H1 (cell line): ENCODE measurements around the gene CENATAC. TPM values are rescaled to one million over a fixed set of nuclear protein-coding genes. Genes with fewer than 3 reads are reported as not detected.

Experiments used
- CTCF ChIA-PET: fragments of 300-600 bp; sonication (Branson Sonifier 250); formaldehyde crosslinking; loops from one replicate; lab custom pipeline; 2021; ENCODE audit not compliant: partially characterized antibody; lab: Charles Lee
- POLR2A ChIA-PET: fragments of 300-600 bp; sonication (Branson Sonifier 250); formaldehyde crosslinking; loops from one replicate; lab custom pipeline; 2021; ENCODE audit warnings: inconsistent platforms; ENCODE audit not compliant: partially characterized antibody; lab: Charles Lee
- DNase-seq, 2 experiments: peaks; one replicate each; pipeline versions ENCODE4 v3.0.0 to v3.0.0-alpha.2; 2010 to 2022; ENCODE audit warnings: low spot score in 2 of 2, low read depth in 1 of 2, mixed read lengths in 1 of 2
- FAIRE-seq: peaks from 2 replicates; lab custom pipeline; 2011; peaks lifted over from hg19 to GRCh38; lab: Jason Lieb, UNC
- H2AFZ ChIP-seq: 2 replicates; pipeline ENCODE4 v1.8.1; 2012; ENCODE audit warnings: low read length, inconsistent platforms
- H2AK5ac ChIP-seq: 2 replicates; pipeline ENCODE4 v1.6.1; 2013; ENCODE audit warnings: low read depth, low read length
- H2BK120ac ChIP-seq: replicated peaks from 2 replicates; pipeline ENCODE3; 2013; ENCODE audit warnings: low read depth, low read length, inconsistent platforms
- H2BK12ac ChIP-seq: 2 replicates; pipeline ENCODE4 v1.6.1; 2013; ENCODE audit warnings: low read depth, low read length
- H2BK15ac ChIP-seq: 2 replicates; pipeline ENCODE4 v1.6.1; 2013; ENCODE audit warnings: low read length
- H2BK20ac ChIP-seq: 2 replicates; pipeline ENCODE4 v1.6.1; 2013; ENCODE audit warnings: low read length
- H2BK5ac ChIP-seq: 2 replicates; pipeline ENCODE4 v1.6.1; 2013; ENCODE audit warnings: low read depth, low read length
- H3K14ac ChIP-seq: 2 replicates; pipeline ENCODE4 v1.6.1; 2013; ENCODE audit warnings: inconsistent platforms; ENCODE audit not compliant: insufficient read length
- H3K18ac ChIP-seq: 2 replicates; pipeline ENCODE4 v1.6.1; 2013; ENCODE audit warnings: low read length; ENCODE audit errors: extremely low read depth
- H3K23ac ChIP-seq: 2 replicates; pipeline ENCODE4 v1.6.1; 2013; ENCODE audit warnings: inconsistent platforms; ENCODE audit not compliant: insufficient read length
- H3K23me2 ChIP-seq: 2 replicates; pipeline ENCODE4 v1.6.1; 2013; ENCODE audit warnings: low read depth, low read length
- H3K27ac ChIP-seq: 2 replicates; pipeline ENCODE4 v1.6.1; 2011; ENCODE audit warnings: low read depth, low read length, inconsistent platforms
- H3K27me3 ChIP-seq, 4 experiments: replicated peaks in 1 of 4; 1 replicate in 1 of 4; 2 replicates in 3 of 4; pipeline versions ENCODE4 v1.6.1 to v1.8.1; 2011 to 2013; ENCODE audit warnings: low read length in 3 of 4, mild to moderate bottlenecking in 3 of 4, inconsistent platforms in 2 of 4, mixed read lengths in 2 of 4, moderate library complexity in 1 of 4; ENCODE audit not compliant: control insufficient read depth in 3 of 4, insufficient read depth in 3 of 4; ENCODE audit errors: extremely low read depth in 1 of 4
- H3K36me3 ChIP-seq, 4 experiments: 2 replicates each; pipeline versions ENCODE4 v1.6.1 to v1.8.1; 2011 to 2013; ENCODE audit warnings: mild to moderate bottlenecking in 4 of 4, low read length in 3 of 4, moderate library complexity in 2 of 4, control low read depth in 1 of 4, inconsistent platforms in 1 of 4; ENCODE audit not compliant: insufficient read depth in 4 of 4, control insufficient read depth in 2 of 4
- H3K4ac ChIP-seq: replicated peaks from 2 replicates; pipeline ENCODE3; 2013; ENCODE audit warnings: low read length, low read depth, mixed read lengths, inconsistent platforms; ENCODE audit not compliant: insufficient read length
- H3K4me1 ChIP-seq, 4 experiments: replicated peaks in 1 of 4; 1 replicate in 1 of 4; 2 replicates in 3 of 4; pipeline versions ENCODE4 v1.6.1 to v1.8.1; 2011 to 2013; ENCODE audit warnings: low read length in 3 of 4, inconsistent platforms in 2 of 4, mixed read lengths in 1 of 4; ENCODE audit not compliant: insufficient read depth in 4 of 4, control insufficient read depth in 3 of 4
- H3K4me2 ChIP-seq, 2 experiments: 2 replicates each; pipeline versions ENCODE4 v1.6.1 to v1.8.1; 2011 to 2013; ENCODE audit warnings: low read depth in 2 of 2, low read length in 2 of 2, control low read depth in 1 of 2, inconsistent platforms in 1 of 2, mild to moderate bottlenecking in 1 of 2; ENCODE audit not compliant: insufficient read depth in 1 of 2
- H3K4me3 ChIP-seq, 4 experiments: fragments of 200-600, 300-600 bp in 1 of 4; sonication (generic), shearing (Covaris generic), sonication (Bioruptor Twin) in 1 of 4; 2 replicates each; pipeline versions ENCODE4 v1.5.1 to v1.8.1; 2011 to 2016; ENCODE audit warnings: low read length in 4 of 4, low read depth in 3 of 4, control low read depth in 2 of 4, inconsistent platforms in 2 of 4, mild to moderate bottlenecking in 2 of 4, mixed read lengths in 1 of 4, moderate library complexity in 1 of 4; ENCODE audit not compliant: insufficient read depth in 2 of 4; ENCODE audit errors: extremely low read depth in 1 of 4
- H3K56ac ChIP-seq: replicated peaks from 2 replicates; pipeline ENCODE3; 2013; ENCODE audit warnings: low read depth, mild to moderate bottlenecking, mixed read lengths, low read length, inconsistent platforms; ENCODE audit not compliant: insufficient read length
- H3K79me1 ChIP-seq: 2 replicates; pipeline ENCODE4 v1.6.1; 2013; ENCODE audit warnings: low read depth, low read length, control low read depth
- H3K79me2 ChIP-seq, 2 experiments: 2 replicates each; pipeline versions ENCODE4 v1.6.1 to v1.8.1; 2012 to 2013; ENCODE audit warnings: low read length in 2 of 2, mild to moderate bottlenecking in 2 of 2, inconsistent platforms in 1 of 2; ENCODE audit not compliant: insufficient read depth in 2 of 2, control insufficient read depth in 1 of 2
- H3K9ac ChIP-seq, 4 experiments: replicated peaks in 1 of 4; 1 replicate in 1 of 4; 2 replicates in 3 of 4; pipeline versions ENCODE4 v1.6.1 to v1.8.1; 2011 to 2013; ENCODE audit warnings: low read depth in 3 of 4, low read length in 3 of 4, control low read depth in 2 of 4, mild to moderate bottlenecking in 2 of 4, moderate library complexity in 2 of 4, inconsistent platforms in 1 of 4; ENCODE audit errors: extremely low read depth in 1 of 4
- H3K9me3 ChIP-seq, 2 experiments: 2 replicates each; pipeline versions ENCODE4 v1.6.1 to v1.8.1; 2012 to 2013; ENCODE audit warnings: mild to moderate bottlenecking in 2 of 2, moderate library complexity in 2 of 2, control low read depth in 1 of 2, inconsistent platforms in 1 of 2, low read depth in 1 of 2, low read length in 1 of 2, mixed read lengths in 1 of 2; ENCODE audit not compliant: insufficient read depth in 2 of 2
- H4K20me1 ChIP-seq, 2 experiments: replicated peaks in 1 of 2; 2 replicates each; pipeline versions ENCODE3 to v1.8.1; 2011 to 2013; ENCODE audit warnings: inconsistent platforms in 2 of 2, low read length in 2 of 2, mild to moderate bottlenecking in 1 of 2; ENCODE audit not compliant: insufficient read depth in 2 of 2, control insufficient read depth in 1 of 2
- H4K5ac ChIP-seq: 2 replicates; pipeline ENCODE4 v1.6.1; 2013; ENCODE audit warnings: low read length, low read depth, mixed read lengths, inconsistent platforms; ENCODE audit not compliant: insufficient read length
- H4K8ac ChIP-seq: 2 replicates; pipeline ENCODE4 v1.8.0; 2013; ENCODE audit warnings: mild to moderate bottlenecking, moderate library complexity, low read length, inconsistent platforms; ENCODE audit not compliant: insufficient read depth; ENCODE audit errors: extremely low read depth
- H4K91ac ChIP-seq: replicated peaks from 2 replicates; pipeline ENCODE3; 2013; ENCODE audit warnings: low read length, mixed read lengths, inconsistent platforms; ENCODE audit not compliant: insufficient read length
- CREB1 ChIP-seq: IDR thresholded peaks from 2 replicates; pipeline ENCODE4 v1.6.1; 2012; ENCODE audit warnings: inconsistent platforms
- JUN ChIP-seq: IDR thresholded peaks from 2 replicates; pipeline ENCODE4 v1.6.1; 2011; ENCODE audit warnings: low read depth, mild to moderate bottlenecking, improper control_type of control experiment, low read length
- SIN3A ChIP-seq, 2 experiments: IDR thresholded peaks in 1 of 2; conservative IDR thresholded peaks in 1 of 2; 2 replicates each; pipeline ENCODE4 v1.6.1; 2011 to 2012; ENCODE audit warnings: low read length in 2 of 2, improper control_type of control experiment in 1 of 2, low read depth in 1 of 2, mild to moderate bottlenecking in 1 of 2
- SP1 ChIP-seq: IDR thresholded peaks from 2 replicates; pipeline ENCODE4 v1.6.1; 2011; ENCODE audit warnings: low read depth, low read length
- SRF ChIP-seq: IDR thresholded peaks from 2 replicates; pipeline ENCODE4 v1.6.1; 2011; ENCODE audit warnings: mild to moderate bottlenecking, low read depth, low read length, moderate library complexity
- SUZ12 ChIP-seq: fragments of 200-600 bp; sonication (generic); IDR thresholded peaks from 2 replicates; pipeline ENCODE4 v1.6.1; 2012; ENCODE audit warnings: mild to moderate bottlenecking, inconsistent platforms, low read length, moderate library complexity, mixed read lengths
- TBP ChIP-seq: IDR thresholded peaks from 2 replicates; pipeline ENCODE4 v1.6.1; 2011; ENCODE audit warnings: low read depth, low read length, improper control_type of control experiment
- WGBS, 2 experiments: shearing (Covaris generic) in 1 of 2; methylation state at CpG; one replicate each; pipeline versions ENCODE4 v1.1.6 to v1.1.7; 2013 to 2015; ENCODE audit warnings: low lambda C conversion rate in 2 of 2, mixed read lengths in 2 of 2, inconsistent platforms in 1 of 2, low coverage in 1 of 2, missing lambda C conversion rate in 1 of 2; ENCODE audit not compliant: insufficient replicate concordance in 2 of 2, insufficient coverage in 1 of 2, insufficient read length in 1 of 2; ENCODE audit errors: extremely low coverage in 1 of 2, missing lambda C conversion rate in 1 of 2; 5-methylcytosine and 5-hydroxymethylcytosine counted together
- polyA plus RNA-seq, 7 experiments: library from polyadenylated mRNA; depleted of rRNA in 3 of 7; stranded (reverse) in 5 of 7; unstranded in 2 of 7; fragments of >200 nt in 5 of 7; fragments of 200-250 nt in 2 of 7; gene quantifications; 1 replicate in 5 of 7; 2 replicates in 1 of 7; 4 replicates in 1 of 7; pipeline versions ENCODE4 v1.2.1 to v1.2.3, GENCODE V29; 2011 to 2013; ENCODE audit warnings: missing spikeins in 2 of 7, mixed read lengths in 2 of 7
- total RNA-seq: library from RNA; stranded (reverse); fragmentation: NEBNext Ultra II Directional; extraction: Animal tissue kit (Norgen Biotek cat#: 25700); gene quantifications from 2 replicates; pipeline ENCODE4 v1.2.1, GENCODE V29; 2021
- TF ChIP-seq, protein P1 (sequence below), 3 experiments: IDR thresholded peaks; 1 replicate in 2 of 3; 2 replicates in 1 of 3; pipeline versions ENCODE4 v1.5.1 to v1.6.1; 2011; ENCODE audit warnings: low read length in 3 of 3, mild to moderate bottlenecking in 3 of 3, inconsistent platforms in 2 of 3, low read depth in 1 of 3, moderate library complexity in 1 of 3; ENCODE audit not compliant: insufficient read depth in 1 of 3; ENCODE audit errors: control extremely low read depth in 1 of 3

The CENATAC gene
- total and polyA plus RNA-seq, 2 of the 8 experiments (the other 6 are each of a cell fraction or from before 2014, with no cell fraction given), result 22.7 to 36.4 TPM

- H3K36me3 ChIP-seq, result no peaks in the 10 kb centered on the region
- 0 out of 2 replicates have a peak overlapping the region, but pooled peaks have one; percentile 97 for H2BK12ac ChIP-seq
- peak overlapping the region; percentile 9 for H4K5ac ChIP-seq
- H3K4me2 ChIP-seq, result peak overlapping the region in 1 of 2 experiments; percentile 24; a peak in 2 of 4 replicates
- no peaks in the 10 kb centered on the region for H3K9me3 ChIP-seq
- no peak overlapping the region for H3K56ac ChIP-seq
- H3K23me2 ChIP-seq, result no peaks in the 10 kb centered on the region; the same call in 1 of the 2 replicates
- no peak overlapping the region for H2BK5ac ChIP-seq
- H2BK20ac ChIP-seq, result no peak overlapping the region
- peaks cover 0 to 5% (median 0%) of the 10 kb centered on the region in 4 experiments; a peak in 1 of 7 replicates for H3K27me3 ChIP-seq
- no peaks in the 10 kb centered on the region for H3K79me1 ChIP-seq
- CTCF ChIA-PET, result interaction anchor here (0.6 to 1.2 kb wide), 4 partner anchors 10 to 383 kb away, joined by 3 to 5 read pairs (median 4); no protein-coding TSS in a partner anchor
- H2AK5ac ChIP-seq, result 0 out of 2 replicates have a peak overlapping the region, but pooled peaks have one; percentile 39
- no peak for DNase-seq
- H2BK15ac ChIP-seq, result no peak overlapping the region
- no peak overlapping the region; a peak in 1 of 7 replicates for H3K9ac ChIP-seq
- no peak overlapping the region for H3K27ac ChIP-seq
- H3K14ac ChIP-seq, result no peak overlapping the region
- H4K91ac ChIP-seq, result no peak overlapping the region
- H2AFZ ChIP-seq, result no peak overlapping the region; the same call in 1 of the 2 replicates
- peak overlapping the region; percentile 83; the same call in 1 of the 2 replicates for H3K18ac ChIP-seq
- no peak overlapping the region for H3K23ac ChIP-seq
- TF ChIP-seq JUN, result no peak
- TF ChIP-seq SP1, result no peak
- TF ChIP-seq CREB1, result no peak
- TF ChIP-seq, protein P1, sequence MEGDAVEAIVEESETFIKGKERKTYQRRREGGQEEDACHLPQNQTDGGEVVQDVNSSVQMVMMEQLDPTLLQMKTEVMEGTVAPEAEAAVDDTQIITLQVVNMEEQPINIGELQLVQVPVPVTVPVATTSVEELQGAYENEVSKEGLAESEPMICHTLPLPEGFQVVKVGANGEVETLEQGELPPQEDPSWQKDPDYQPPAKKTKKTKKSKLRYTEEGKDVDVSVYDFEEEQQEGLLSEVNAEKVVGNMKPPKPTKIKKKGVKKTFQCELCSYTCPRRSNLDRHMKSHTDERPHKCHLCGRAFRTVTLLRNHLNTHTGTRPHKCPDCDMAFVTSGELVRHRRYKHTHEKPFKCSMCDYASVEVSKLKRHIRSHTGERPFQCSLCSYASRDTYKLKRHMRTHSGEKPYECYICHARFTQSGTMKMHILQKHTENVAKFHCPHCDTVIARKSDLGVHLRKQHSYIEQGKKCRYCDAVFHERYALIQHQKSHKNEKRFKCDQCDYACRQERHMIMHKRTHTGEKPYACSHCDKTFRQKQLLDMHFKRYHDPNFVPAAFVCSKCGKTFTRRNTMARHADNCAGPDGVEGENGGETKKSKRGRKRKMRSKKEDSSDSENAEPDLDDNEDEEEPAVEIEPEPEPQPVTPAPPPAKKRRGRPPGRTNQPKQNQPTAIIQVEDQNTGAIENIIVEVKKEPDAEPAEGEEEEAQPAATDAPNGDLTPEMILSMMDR (IDR thresholded peaks at IDR 0.05; ENCODE audit: control extremely low read depth in 1 of 3, insufficient read depth in 1 of 3, low read depth in 1 of 3, low read length in 3 of 3), result peak; percentile 9 to 25 (median 20); a peak in 3 of 4 replicates
- no peak for TF ChIP-seq SIN3A (conservative IDR thresholded peaks at IDR 0.05 in 1 of 2, IDR thresholded peaks at IDR 0.05 in 1 of 2; ENCODE audit: low read depth in 1 of 2, low read length in 2 of 2)
- TF ChIP-seq SUZ12, result no peak
- TF ChIP-seq SRF, result no peak
- TF ChIP-seq TBP, result no peak
- H3K4me3 ChIP-seq, result no peak overlapping the region
- H4K8ac ChIP-seq, result peak overlapping the region; percentile 57; the same call in 1 of the 2 replicates
- peaks cover 0 to 18% (median 10%) of the 10 kb centered on the region in 4 experiments; a peak in 5 of 7 replicates for H3K4me1 ChIP-seq
- H4K20me1 ChIP-seq, result no peaks in the 10 kb centered on the region
- POLR2A ChIA-PET, result interaction anchor here (1.0 to 1.8 kb wide), 6 partner anchors 9 to 52 kb away, joined by 3 to 5 read pairs (median 3); partner anchors contain the start of genes RPS25 and SLC37A4
- no peak overlapping the region for H2BK120ac ChIP-seq
- FAIRE-seq, result no peak
- WGBS, 2 experiments, result 72% methylated on average over 9 of the region's 9 CpGs; no CpG with 5 or more reads in 1 of the 2 experiments
- no peaks in the 10 kb centered on the region for H3K79me2 ChIP-seq
- H3K4ac ChIP-seq, result no peak overlapping the region
These were observed 18.5 kb upstream of the CENATAC start for GRCh38 chr11:118979434-118979833.
